Measurements from ENCODE around the gene DMRT1.
A peak's percentile ranks its signal among the peaks of the same experiment; 100 is the strongest.

The DMRT1 gene

DNA sequence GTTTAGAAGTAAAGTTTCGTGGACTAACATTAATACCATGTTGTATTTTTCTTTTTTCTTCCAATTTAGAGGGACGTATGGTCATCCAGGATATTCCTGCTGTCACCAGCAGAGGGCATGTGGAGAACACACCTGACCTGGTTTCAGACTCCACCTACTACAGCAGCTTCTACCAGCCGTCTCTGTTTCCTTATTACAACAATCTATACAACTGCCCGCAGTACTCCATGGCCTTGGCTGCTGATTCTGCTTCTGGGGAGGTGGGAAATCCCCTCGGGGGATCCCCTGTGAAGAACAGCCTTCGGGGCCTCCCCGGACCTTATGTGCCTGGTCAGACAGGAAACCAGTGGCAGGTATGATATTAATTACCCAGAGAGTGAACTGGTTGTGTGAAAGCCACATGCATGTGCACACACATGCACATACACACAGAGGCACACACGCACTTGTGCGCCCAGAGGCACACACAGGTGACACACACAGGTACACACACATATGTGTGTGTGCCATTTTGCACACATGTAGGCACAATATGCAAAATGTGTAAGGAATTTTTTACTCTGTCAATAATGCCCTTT lies 52.4 kb downstream of the DMRT1 start:
- peak; percentile 89 for DNase-seq (ENCODE audit: low spot score)
- in situ Hi-C loops (cut with MboI; ENCODE audit: low pct_unique_long_range_greater_than_20kb, low sequenced_read_pairs, unreplicated experiment): loop anchor here (5.0 kb wide), 1 partner anchor 113 kb away; no protein-coding TSS in a partner anchor
- TF ChIP-seq, protein P1, sequence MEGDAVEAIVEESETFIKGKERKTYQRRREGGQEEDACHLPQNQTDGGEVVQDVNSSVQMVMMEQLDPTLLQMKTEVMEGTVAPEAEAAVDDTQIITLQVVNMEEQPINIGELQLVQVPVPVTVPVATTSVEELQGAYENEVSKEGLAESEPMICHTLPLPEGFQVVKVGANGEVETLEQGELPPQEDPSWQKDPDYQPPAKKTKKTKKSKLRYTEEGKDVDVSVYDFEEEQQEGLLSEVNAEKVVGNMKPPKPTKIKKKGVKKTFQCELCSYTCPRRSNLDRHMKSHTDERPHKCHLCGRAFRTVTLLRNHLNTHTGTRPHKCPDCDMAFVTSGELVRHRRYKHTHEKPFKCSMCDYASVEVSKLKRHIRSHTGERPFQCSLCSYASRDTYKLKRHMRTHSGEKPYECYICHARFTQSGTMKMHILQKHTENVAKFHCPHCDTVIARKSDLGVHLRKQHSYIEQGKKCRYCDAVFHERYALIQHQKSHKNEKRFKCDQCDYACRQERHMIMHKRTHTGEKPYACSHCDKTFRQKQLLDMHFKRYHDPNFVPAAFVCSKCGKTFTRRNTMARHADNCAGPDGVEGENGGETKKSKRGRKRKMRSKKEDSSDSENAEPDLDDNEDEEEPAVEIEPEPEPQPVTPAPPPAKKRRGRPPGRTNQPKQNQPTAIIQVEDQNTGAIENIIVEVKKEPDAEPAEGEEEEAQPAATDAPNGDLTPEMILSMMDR (IDR thresholded peaks at IDR 0.05; ENCODE audit: extremely low read depth, insufficient read depth, missing control alignments): peak; percentile 76

DNA sequence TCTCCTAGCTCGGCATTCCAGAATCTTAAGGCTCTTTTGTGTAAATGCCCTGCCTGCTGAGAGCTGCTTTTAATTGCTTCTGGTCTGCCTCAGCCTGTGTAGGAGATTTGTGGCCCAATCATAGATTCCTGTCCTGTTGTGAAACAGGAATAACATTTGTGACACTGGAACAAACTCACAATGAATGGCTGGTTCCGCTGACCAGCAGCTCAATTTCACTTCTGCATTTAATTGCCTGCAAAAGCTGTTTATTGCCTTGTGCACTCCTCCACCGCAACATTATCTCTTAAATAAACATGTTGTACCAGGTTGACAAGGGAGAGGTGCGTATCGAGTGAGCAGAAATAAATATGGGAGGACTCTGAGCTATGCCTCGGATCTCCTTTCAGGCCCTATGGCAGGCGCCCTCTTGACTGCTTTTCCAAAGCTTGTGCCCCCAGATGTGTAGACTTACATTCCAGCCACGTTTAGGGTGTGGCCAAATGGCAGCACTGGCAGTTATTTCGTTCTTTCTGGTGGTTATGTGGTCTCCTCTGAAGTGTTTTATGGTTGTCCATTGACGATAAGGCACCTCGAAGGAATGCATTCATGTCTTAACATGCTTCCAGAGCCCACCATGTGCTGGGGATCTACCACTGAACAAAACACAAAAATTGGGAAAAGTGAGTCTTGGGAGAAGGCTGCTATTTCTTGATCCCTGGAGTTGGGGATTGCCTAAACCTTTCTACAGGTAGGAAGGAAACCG lies 58.1 kb downstream of the DMRT1 start:
- DNase-seq (ENCODE audit: low spot score): no peak
- in situ Hi-C loops (cut with MboI; ENCODE audit: low pct_unique_long_range_greater_than_20kb, low sequenced_read_pairs, unreplicated experiment): no loop called here
- TF ChIP-seq, protein P1 (IDR thresholded peaks at IDR 0.05; ENCODE audit: extremely low read depth, insufficient read depth, missing control alignments): no peak

DNA sequence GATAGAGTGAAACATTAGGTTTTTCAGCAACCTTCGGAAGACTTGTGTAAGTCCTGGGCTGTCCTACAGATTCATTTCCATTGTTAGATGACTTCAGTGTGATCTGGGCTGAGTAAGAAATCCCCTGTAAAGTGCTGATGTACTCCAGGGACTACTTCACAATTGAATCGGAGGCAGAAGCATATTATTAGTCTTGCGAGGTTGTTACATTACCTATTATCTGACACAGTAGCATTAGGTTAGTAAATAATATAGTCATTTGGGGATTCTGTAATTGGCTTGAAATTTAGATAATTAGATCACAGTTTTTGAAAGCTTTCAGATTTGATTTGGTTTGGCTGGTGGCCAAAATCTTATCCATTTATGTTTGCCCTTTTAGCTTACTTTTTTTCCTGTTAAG lies 62.4 kb downstream of the DMRT1 start:
- in situ Hi-C loops (cut with MboI; ENCODE audit: low pct_unique_long_range_greater_than_20kb, low sequenced_read_pairs, unreplicated experiment): no loop called here
- DNase-seq (ENCODE audit: low spot score): no peak
- TF ChIP-seq, protein P1 (IDR thresholded peaks at IDR 0.05; ENCODE audit: extremely low read depth, insufficient read depth, missing control alignments): no peak

DNA sequence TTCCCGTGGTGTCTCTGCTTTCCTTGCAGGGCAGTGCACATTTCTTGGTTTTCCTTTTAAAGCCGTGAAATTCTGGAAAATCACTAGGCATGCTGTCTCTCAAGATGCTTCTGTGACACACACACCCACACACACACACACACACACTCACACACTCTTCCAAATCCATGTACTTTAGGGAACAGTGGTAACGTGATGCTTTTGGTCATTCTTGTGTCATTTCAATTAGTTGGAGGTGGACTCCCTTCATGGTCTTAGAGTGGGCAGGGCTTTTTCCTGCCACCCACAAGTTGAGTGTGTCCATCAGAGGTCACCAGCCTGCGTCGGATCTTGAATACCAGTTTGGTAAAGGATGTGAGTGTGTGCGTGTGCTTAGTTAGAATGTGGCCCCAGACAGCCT lies 64.4 kb downstream of the DMRT1 start:
- DNase-seq (ENCODE audit: low spot score): no peak
- TF ChIP-seq, protein P1 (IDR thresholded peaks at IDR 0.05; ENCODE audit: extremely low read depth, insufficient read depth, missing control alignments): no peak
- in situ Hi-C loops (cut with MboI; ENCODE audit: low pct_unique_long_range_greater_than_20kb, low sequenced_read_pairs, unreplicated experiment): no loop called here

DNA sequence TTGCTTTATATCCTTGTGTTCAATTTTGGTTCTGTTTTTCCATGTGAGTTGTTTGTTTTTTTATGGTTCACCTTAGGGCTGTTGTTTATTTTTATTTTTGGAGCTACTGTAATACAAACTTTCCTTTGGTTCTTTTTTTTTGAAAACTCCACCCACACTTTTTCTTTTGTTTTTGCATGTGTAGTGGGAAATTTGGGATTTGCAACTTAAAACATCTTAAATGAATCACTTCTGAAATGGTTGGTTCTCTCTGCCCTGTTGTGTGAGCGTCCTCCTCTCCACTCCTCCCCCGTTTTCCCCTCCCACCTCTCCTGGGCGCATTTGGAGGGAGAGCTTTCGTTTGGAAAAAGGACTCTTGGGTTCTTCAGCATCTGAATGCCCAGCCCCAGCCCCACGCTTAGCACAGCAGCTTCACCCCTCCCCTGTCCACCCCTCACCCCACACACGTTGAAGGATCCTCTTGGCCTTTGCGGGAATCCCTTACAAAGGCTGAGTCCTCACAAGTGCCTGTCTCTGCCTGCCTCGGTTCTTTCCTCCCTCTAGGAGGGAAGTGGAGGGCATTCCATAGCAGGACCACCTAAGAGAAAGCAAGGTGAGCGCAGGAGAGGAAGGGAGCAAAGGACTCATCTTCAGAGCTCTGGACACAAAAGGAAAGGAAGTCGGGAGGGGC lies 67.2 kb downstream of the DMRT1 start:
- in situ Hi-C loops (cut with MboI; ENCODE audit: low pct_unique_long_range_greater_than_20kb, low sequenced_read_pairs, unreplicated experiment): no loop called here
- TF ChIP-seq, protein P1 (IDR thresholded peaks at IDR 0.05; ENCODE audit: extremely low read depth, insufficient read depth, missing control alignments): no peak
- no peak for DNase-seq (ENCODE audit: low spot score)

DNA sequence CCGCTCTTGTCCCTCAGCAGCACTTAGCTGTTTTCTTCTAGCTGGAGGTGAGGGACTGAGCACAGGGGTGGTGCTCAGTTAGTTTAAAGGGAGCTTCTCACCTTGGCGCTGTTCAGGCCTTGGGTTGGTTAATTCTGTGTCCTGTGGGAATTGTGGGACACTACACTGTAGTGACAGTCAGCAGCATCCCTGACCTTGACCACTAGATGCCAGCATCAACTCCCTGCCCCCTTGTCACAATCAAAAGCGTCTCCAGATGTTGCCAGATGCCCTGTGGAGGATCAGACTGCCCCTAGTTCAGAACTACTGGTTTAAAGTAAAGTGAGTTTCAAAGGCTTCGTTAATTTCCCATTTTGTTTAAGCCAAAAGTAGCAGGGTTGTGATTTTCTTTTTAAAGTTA lies 69.5 kb downstream of the DMRT1 start:
- in situ Hi-C loops (cut with MboI; ENCODE audit: low pct_unique_long_range_greater_than_20kb, low sequenced_read_pairs, unreplicated experiment): no loop called here
- TF ChIP-seq, protein P1 (IDR thresholded peaks at IDR 0.05; ENCODE audit: extremely low read depth, insufficient read depth, missing control alignments): no peak
- DNase-seq (ENCODE audit: low spot score): no peak
